ENCODE measurements around the gene GNL3. TPM values are rescaled to one million over a fixed set of nuclear protein-coding genes. Genes with fewer than 3 reads are reported as not detected.

Gene GNL3
- total and polyA plus RNA-seq, 7 donors: 47.3 to 145 (median 80.6) TPM

DNA sequence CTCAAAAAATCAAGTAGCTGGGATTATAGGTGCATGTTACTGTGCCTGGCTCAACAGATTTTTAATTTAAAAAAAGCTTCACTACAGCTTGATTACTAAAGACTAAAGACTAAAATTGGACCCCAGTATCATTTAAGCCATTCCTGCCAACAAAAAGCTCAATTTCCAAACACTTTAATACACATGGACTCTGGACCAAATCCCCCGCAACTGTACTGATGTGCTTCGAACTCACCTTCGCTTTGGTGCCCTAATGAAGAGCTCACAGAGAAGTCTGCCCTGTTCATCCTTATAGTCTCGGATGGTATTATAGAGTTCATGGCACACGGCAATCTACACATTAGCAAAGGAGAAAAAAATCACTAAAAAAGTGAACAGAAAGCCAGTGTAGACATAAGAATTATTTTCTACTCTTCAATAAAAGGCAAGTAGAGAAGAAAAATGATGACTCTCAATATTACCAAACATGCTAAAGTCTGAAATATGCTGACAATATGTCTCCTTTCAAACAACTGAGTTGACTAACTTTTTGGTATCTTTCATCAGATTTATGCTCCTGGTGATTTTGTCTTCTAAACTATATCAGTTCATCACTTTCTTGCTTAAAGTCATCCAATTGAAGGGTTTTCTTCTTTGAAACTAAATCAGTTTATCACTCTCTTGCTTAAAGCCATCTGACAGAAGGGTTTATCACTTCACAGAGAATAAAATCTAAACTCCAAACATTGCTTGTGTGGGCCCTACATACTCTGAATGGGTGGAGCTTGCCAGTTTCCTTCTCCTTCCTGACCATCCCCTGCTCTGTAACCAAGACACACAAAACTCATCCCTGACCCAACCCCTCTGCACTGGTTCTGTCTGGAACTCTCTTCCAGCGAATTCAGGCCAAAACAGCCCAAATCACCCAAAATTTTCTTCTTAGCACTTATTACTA is 7.3 kb upstream of the GNL3 start:
- ATAC-seq (no peak), DNase-seq (no peak)
- H3K27ac ChIP-seq: no peak overlapping the region
- peaks cover 18 to 77% of the 10 kb centered on the region in 2 donors for H3K36me3 ChIP-seq (ENCODE audit: insufficient read depth in 1 of 2, low read depth in 1 of 2)
- TF ChIP-seq, protein P1, sequence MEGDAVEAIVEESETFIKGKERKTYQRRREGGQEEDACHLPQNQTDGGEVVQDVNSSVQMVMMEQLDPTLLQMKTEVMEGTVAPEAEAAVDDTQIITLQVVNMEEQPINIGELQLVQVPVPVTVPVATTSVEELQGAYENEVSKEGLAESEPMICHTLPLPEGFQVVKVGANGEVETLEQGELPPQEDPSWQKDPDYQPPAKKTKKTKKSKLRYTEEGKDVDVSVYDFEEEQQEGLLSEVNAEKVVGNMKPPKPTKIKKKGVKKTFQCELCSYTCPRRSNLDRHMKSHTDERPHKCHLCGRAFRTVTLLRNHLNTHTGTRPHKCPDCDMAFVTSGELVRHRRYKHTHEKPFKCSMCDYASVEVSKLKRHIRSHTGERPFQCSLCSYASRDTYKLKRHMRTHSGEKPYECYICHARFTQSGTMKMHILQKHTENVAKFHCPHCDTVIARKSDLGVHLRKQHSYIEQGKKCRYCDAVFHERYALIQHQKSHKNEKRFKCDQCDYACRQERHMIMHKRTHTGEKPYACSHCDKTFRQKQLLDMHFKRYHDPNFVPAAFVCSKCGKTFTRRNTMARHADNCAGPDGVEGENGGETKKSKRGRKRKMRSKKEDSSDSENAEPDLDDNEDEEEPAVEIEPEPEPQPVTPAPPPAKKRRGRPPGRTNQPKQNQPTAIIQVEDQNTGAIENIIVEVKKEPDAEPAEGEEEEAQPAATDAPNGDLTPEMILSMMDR (IDR thresholded peaks at IDR 0.05): no peak
- no peaks in the 10 kb centered on the region for H3K9me3 ChIP-seq
- H3K4me1 ChIP-seq: peaks cover 22% of the 10 kb centered on the region
- intact Hi-C loops (cut with DNase I): loop anchor here in 1 of 2 donors (10.0 kb wide), 1 partner anchor 194 kb away; no protein-coding TSS in a partner anchor
- H3K27me3 ChIP-seq (ENCODE audit: insufficient read depth in 3 of 3, low read length in 2 of 3): no peaks in the 10 kb centered on the region
- WGBS, 3 donors: 96 to 97% (median 97%) methylated on average over 6 of the region's 6 CpGs
- no peak overlapping the region for H3K4me3 ChIP-seq

DNA sequence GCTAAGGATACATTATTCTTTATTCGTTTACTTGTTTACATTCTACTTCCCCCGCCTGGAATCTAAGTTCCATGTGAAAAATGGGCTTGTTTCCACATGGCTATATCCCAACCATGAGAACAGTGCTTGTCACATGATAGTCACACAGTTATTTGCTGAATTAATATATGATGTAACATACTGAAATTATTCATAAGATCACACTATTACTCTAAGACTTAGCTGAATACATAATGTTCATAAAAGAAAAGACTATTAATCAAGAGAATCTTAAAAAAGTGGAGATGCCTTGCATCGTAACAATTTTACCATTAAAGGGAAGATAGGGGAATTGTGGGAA is 6.7 kb upstream of the GNL3 start:
- no peaks in the 10 kb centered on the region for H3K27me3 ChIP-seq (ENCODE audit: insufficient read depth in 3 of 3, low read length in 2 of 3)
- peaks cover 18 to 71% of the 10 kb centered on the region in 2 donors for H3K36me3 ChIP-seq (ENCODE audit: insufficient read depth in 1 of 2, low read depth in 1 of 2)
- ATAC-seq (no peak), DNase-seq (no peak)
- TF ChIP-seq, protein P1 (IDR thresholded peaks at IDR 0.05): no peak
- no peak overlapping the region for H3K27ac ChIP-seq
- no peaks in the 10 kb centered on the region for H3K9me3 ChIP-seq
- peaks cover 27% of the 10 kb centered on the region for H3K4me1 ChIP-seq
- WGBS, 3 donors: 77 to 82% (median 80%) methylated on average over 3 of the region's 3 CpGs
- H3K4me3 ChIP-seq: no peak overlapping the region
- intact Hi-C loops (cut with DNase I): loop anchor here in 1 of 2 donors (10.0 kb wide), 1 partner anchor 194 kb away; no protein-coding TSS in a partner anchor

DNA sequence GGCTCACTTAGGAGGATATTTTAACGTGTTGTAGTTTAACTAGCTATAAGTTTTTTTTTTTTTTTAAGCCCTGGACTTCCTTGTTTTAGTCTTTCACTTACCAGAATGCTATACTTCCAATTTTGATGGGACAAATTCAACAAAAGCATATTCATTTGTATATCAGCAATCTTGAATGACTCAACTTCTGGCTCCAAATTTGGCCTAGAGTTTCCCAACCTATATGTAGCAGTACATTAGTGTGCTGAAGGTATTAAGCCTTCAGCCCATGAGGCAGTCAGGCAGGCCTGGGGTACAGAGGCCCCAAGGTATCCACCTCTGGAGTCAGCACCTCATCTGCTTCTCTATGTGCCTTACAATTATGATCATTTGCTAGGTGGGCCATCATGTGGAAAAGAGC is 6.0 kb upstream of the GNL3 start:
- Histone ChIP-seq H3K36me3 (ENCODE audit: insufficient read depth in 1 of 2, low read depth in 1 of 2) (peaks cover 18 to 64% of the 10 kb centered on the region in 2 donors), H3K27me3 (ENCODE audit: insufficient read depth in 3 of 3, low read length in 2 of 3) (no peaks in the 10 kb centered on the region), H3K27ac (no peak overlapping the region), H3K4me3 (no peak overlapping the region), H3K4me1 (peaks cover 33% of the 10 kb centered on the region), H3K9me3 (no peaks in the 10 kb centered on the region)
- 48 to 75% (median 56%) methylated on average over 1 of the region's 1 CpG for WGBS, 3 donors
- ATAC-seq (no peak), DNase-seq (no peak)
- intact Hi-C loops (cut with DNase I): loop anchor here in 1 of 2 donors (10.0 kb wide), 1 partner anchor 195 kb away; no protein-coding TSS in a partner anchor
- TF ChIP-seq, protein P1 (IDR thresholded peaks at IDR 0.05): no peak

DNA sequence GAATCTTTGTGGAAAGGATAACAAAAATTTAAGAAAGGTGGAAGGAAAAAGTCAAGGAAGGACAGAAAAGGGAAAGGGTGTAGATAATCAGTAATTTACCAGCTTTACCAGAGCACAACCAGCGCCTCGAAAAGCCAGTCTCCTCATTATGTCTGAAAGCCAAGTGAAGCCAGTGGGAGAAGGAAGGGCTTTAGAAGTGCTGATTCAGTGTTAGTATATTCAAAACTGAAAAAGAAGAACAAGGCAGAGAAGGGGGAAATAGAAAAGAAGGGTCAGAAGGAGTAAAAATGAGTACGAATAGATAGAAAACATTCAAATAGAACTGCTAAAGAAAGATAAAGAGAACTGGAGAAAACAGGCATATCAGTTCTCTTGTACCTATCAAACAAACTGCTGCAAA is 4.2 kb upstream of the GNL3 start:
- H3K27ac ChIP-seq: peak overlapping the region; percentile 60
- H3K27me3 ChIP-seq (ENCODE audit: insufficient read depth in 3 of 3, low read length in 2 of 3): no peaks in the 10 kb centered on the region
- no peak overlapping the region for H3K4me3 ChIP-seq
- TF ChIP-seq, protein P1 (IDR thresholded peaks at IDR 0.05): no peak
- DNase-seq: no peak
- H3K36me3 ChIP-seq (ENCODE audit: insufficient read depth in 1 of 2, low read depth in 1 of 2): peaks cover 12 to 50% of the 10 kb centered on the region in 2 donors
- no peaks in the 10 kb centered on the region for H3K9me3 ChIP-seq
- 82 to 85% (median 83%) methylated on average over 3 of the region's 3 CpGs for WGBS, 3 donors
- H3K4me1 ChIP-seq: peaks cover 36% of the 10 kb centered on the region
- intact Hi-C loops (cut with DNase I): no loop called here
- no peak for ATAC-seq
